Right forelimb (tissue), 1 donor: Measurements from ENCODE around the gene LRP1-AS.

Experiments used
- DNase-seq: peaks from one replicate; pipeline ENCODE4 v3.0.0-alpha.2; 2018

The LRP1-AS gene

DNA sequence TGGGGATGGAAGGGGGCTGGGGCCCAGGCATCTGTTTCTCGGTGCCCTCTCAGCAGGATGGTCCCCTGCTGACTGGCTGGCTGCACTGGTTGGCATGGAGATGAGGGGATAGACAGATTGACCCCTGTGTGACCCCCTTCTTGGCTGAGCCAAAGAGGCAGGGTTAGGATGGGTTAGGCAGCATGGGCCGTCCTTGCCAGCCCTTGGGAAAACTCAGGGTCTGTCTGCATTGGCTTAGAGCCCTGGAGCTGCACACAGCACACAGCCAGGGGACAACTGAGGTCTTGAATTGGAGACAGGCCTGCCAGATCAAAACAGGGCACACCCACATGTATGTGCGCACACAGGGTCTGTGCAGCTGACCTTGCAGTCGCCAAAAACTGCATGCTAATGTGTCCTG lies 11.2 kb upstream of the LRP1-AS start:
- DNase-seq = no peak

DNA sequence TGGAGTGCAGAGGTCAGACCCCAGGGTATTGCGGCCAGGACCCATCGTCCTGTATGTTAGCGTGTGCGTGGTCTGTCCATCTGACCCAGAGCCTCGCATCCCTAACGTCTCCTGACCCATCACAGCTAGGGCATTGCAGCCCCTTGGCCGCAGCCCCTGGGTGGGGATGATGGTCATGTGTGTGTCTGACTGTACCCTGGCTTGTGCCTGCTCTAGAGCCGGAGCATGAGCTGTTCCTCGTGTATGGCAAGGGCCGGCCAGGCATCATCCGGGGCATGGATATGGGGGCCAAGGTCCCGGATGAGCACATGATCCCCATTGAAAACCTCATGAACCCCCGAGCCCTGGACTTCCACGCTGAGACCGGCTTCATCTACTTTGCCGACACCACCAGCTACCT lies 10.8 kb upstream of the LRP1-AS start:
- no peak for DNase-seq

DNA sequence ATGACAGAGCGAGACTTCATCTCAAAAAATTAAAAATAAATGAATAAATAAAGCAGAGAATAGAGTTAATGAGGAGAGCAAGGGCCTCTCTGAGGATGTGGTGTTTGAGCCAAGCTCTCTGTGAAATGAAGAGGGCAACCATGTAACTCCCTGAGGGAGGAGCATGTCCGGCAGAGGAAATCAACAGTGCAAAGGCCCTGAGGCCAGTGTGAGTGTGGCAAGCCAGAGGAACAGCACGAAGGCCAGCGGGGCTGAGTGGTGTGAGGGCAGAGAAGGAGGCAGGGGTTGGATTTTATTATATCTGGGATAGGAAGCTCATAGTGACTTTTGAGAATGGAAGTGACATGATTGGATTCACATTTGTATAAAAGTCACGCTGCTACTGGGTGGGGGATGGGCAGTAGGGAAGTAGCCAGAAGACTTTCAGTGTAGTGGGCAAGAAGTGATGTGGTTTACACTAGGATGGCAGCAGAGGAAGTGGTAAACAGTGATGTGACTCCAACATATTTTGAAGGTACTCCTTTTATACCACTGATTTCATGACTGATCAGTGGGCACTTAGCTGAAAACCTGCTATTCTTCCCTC lies 10.3 kb upstream of the LRP1-AS start:
- no peak for DNase-seq

DNA sequence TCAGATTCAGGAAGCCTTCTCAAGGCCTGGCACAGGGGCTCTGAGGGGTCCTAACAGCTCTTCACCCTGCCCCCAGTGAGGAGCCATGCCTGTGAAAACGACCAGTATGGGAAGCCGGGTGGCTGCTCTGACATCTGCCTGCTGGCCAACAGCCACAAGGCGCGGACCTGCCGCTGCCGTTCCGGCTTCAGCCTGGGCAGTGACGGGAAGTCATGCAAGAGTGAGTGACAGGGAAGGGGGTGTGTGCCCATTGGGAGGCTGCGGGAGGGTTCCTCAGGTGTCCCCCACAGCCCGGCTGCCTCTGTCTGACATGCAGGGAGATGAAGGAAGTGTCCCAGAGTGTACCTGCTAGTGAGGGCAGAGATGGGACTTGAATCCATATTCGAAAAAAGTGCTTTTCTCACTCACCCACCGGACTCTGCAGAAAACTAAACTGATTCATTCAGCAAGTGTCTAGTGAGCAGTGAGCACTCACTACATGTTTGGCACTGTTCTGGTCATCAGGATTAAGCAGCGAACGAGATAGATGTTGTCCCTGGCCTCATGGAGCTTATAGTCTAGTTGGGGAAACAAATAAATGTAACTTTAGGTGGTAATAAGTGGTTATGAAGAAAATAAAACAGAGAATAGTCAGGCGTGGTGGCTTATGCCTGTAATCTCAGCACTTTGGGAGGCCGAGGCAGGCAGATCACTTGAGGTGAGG lies 9.4 kb upstream of the LRP1-AS start:
- DNase-seq = no peak

GRCh38 chr12:57154804-57155434 lies 7.5 kb upstream of the LRP1-AS start:
- no peak for DNase-seq

DNA sequence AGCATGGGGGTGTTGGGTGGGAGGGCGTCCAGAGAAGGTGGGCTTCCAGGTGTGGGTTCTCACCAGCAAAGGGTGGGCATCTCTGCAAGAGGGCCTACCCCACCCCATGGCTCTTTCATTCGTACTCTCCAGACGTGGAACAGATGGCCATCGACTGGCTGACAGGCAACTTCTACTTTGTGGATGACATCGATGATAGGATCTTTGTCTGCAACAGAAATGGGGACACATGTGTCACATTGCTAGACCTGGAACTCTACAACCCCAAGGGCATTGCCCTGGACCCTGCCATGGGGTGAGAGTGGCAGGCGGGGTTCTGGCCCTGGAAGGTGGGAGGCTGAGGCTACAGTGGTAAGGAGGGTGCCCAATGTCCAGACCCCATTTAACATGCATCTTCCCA lies 6.7 kb upstream of the LRP1-AS start:
- DNase-seq = no peak

GRCh38 chr12:57153415-57153997 lies 6.1 kb upstream of the LRP1-AS start:
- DNase-seq = no peak

GRCh38 chr12:57152639-57153038 lies 5.2 kb upstream of the LRP1-AS start:
- no peak for DNase-seq

DNA sequence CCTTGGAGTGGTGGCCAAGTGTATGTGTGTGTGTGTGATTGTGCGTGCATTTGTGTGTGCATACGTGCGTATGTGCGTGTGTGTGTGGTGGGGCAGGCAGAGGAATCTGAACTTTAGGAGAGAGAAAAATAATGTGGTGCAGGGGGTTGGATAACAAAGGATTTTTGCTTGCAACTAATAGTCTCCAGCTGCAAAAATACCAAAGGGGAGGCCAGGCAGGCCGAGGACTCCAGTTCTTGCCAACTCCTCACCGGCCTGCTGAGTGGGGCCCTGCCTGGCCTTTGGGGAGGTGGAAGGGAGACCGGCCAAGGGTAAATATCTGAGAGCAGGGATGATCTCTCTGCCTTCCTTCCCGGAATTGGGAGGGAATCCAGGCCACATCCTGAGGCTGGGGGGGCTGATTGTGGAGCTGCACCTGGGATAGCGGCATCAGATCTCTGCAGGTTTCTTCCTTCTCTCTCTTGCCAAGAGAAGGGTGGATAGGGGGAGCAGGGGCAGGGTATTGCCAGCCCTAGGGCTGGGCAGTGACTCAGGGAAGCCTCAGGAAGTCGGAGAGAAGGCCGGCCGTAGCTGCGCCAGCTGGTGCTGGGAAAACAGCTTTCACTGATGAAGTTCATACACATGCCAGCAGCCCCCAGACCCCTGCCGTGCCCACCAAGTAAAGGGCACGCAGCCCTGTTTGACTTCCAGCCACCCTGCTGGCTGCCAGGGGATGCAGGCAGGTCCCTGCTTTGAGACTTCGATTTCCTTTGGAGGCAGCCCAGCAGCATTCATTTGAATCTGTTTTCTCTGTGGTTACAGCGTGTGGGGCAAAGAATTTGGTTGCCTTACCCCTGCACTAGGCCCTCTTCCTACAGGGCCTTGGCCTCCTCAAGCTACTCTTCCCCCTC lies 4.6 kb upstream of the LRP1-AS start:
- DNase-seq = peak; percentile 88

GRCh38 chr12:57150400-57151000 lies 3.1 kb upstream of the LRP1-AS start:
- DNase-seq = no peak

GRCh38 chr12:57149245-57149900 lies 2.0 kb upstream of the LRP1-AS start:
- DNase-seq = peak; percentile 80

GRCh38 chr12:57148469-57149244 lies 1.2 kb upstream of the LRP1-AS start:
- no peak for DNase-seq

DNA sequence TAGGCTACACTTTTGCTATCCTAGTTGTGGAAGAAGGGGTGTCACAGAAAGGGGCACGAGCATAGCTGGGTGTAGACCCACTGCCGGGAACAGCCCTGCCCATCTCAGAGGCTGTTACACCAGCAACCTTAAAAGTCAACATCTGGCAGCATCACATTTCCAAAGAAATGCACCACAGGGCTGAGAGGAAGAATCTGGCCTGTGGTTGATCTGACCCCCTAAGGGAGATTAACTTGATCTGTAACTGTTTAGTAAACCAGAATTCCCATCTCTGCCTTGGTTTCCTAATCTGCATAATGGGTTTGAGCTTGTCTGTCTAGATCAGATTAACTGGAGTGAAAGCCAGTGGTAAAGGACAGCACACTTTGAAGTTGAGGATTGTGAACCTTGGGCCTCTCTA lies 1.3 kb downstream of the LRP1-AS start:
- DNase-seq = no peak

DNA sequence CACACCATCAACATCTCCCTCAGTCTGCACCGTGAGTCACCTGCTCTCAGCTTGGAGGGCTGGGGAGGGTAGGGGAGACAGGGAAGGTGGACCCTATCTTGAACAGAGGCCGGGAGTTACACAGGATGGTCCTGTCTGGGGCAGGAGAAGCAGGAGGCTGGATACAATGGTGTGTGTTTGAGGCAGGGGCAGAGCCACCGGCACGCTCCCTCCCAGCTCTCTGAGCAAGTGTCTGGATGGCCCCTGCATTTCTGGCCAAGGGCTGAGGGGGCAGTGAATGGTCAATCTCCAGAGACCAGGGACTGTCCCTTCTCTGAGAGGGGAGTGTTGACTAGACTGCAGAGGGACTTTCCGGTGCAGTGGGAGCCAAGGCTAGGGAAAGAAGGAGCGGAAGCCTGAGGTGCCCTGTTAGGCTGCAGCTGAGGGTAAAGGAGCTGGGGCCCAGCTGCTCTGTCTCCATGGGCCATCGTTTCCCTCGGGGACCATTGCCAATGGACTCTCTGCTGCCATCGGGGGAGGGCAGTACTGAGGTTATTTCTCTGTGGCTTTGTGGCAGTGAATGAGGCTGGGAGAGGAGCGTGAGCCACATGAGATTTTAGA lies 1.9 kb downstream of the LRP1-AS start:
- DNase-seq = no peak

- no peak for DNase-seq
Observed at GRCh38 chr12:57143454-57143853, 4.0 kb downstream of the LRP1-AS start.

DNA sequence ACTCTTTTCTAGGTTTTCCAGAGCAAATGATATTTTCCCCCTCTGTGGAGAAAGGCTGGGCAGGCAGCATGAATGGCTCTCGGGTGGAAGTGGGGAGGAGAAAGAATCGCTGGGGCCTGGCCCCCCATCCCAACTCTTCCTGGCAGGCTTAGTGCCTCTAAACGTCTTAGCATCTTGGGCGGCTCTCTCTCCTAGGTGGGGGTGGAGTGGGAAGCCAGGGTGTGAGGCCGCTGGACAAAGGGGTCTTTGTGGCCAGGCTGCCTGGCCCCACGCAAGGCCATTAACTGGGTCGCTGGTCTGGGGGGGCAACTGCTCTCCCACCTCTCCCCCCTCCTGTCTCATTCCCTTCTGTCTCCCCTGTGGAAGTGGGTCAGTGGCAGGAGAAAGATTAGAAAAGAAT lies 4.7 kb downstream of the LRP1-AS start:
- no peak for DNase-seq

- DNase-seq = no peak
Observed at GRCh38 chr12:57142121-57142520, 5.3 kb downstream of the LRP1-AS start.

GRCh38 chr12:57141249-57141648 lies 6.2 kb downstream of the LRP1-AS start:
- DNase-seq = no peak

- no peak for DNase-seq
Observed at GRCh38 chr12:57139796-57140649, 7.4 kb downstream of the LRP1-AS start.
